Measurements from ENCODE around the gene CCDC71L.

The CCDC71L gene

DNA sequence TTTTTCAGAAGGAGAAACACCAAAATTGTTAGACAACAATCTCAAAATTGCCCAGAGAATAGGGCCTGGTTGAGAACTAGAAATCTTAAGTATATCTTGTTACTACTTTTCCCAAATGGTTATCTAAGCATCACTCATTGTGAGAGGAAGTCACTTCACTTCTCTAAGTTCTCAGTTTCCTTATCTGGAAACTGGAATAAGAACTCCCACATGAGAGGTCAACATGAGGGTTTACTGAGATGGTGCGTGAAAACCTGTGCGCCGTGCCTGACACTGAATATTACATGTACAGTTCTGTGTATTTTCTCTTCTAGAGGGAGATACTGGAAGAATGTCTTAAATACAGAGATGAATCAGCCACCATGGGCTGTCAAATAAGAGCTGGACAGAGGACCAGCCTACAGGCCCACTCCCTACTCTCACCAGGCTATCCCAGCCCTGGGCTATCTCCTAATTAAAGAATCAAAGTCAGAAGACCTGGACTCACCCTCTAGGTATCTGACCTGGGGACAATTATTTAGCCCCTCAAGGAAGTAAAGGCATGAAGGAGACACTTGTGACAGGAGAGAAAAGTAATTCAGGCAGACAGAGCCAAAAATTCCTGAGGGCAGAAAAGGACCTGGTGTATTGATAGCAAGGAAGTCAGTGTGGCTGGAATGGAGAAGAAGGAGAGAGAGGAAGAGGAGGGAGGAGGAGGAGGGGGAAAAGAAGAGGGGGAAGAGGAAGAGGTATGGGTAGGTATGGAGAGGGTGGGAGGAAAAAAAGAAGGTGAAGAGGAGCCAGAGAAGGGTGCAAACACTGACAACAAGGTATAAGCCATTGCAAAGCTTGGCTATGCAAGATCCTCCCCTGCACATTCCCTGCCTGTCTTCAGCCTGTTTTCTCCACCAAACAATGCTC lies 44.9 kb downstream of the CCDC71L start:
- H3K36me3 ChIP-seq (ENCODE audit: control insufficient read depth in 2 of 2, insufficient read depth in 2 of 2, low read length in 2 of 2), result no peaks in the 10 kb centered on the region
- no peaks in the 10 kb centered on the region for H3K9me3 ChIP-seq (ENCODE audit: control insufficient read depth in 2 of 2, low read length in 2 of 2)
- H3K27me3 ChIP-seq (ENCODE audit: control insufficient read depth in 2 of 2, insufficient read depth in 2 of 2, low read length in 2 of 2), result no peaks in the 10 kb centered on the region
- H3K4me3 ChIP-seq (ENCODE audit: low read length in 2 of 2), result no peak overlapping the region
- no peak overlapping the region for H3K27ac ChIP-seq (ENCODE audit: low read depth in 2 of 2, low read length in 2 of 2)
- no peak overlapping the region for H3K9ac ChIP-seq (ENCODE audit: low read depth in 1 of 2, low read length in 2 of 2)
- H3K4me1 ChIP-seq (ENCODE audit: control insufficient read depth in 2 of 2, insufficient read depth in 2 of 2, low read length in 2 of 2), result no peaks in the 10 kb centered on the region

DNA sequence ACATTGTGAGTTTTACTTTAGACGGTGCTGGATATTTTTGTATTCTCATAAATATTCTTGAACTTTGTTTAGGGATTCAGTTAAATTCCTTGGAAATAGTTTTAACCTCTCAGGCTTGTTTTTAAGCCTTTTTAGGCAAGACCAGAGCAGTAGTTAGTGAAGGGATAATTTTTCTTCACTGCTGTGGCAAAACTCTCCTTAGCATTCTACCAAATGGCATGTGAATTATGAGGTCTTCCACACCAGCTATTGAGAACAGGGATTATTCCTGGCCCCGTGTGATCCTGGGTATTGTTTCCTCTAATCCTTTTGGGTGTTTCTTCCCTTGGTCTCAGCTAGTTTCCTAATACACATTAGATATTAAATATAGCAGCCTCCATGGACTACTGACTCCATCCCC lies 46.2 kb downstream of the CCDC71L start:
- no peak overlapping the region for H3K27ac ChIP-seq (ENCODE audit: low read depth in 2 of 2, low read length in 2 of 2)
- H3K4me1 ChIP-seq (ENCODE audit: control insufficient read depth in 2 of 2, insufficient read depth in 2 of 2, low read length in 2 of 2), result no peaks in the 10 kb centered on the region
- no peak overlapping the region for H3K4me3 ChIP-seq (ENCODE audit: low read length in 2 of 2)
- H3K36me3 ChIP-seq (ENCODE audit: control insufficient read depth in 2 of 2, insufficient read depth in 2 of 2, low read length in 2 of 2), result no peaks in the 10 kb centered on the region
- H3K9ac ChIP-seq (ENCODE audit: low read depth in 1 of 2, low read length in 2 of 2), result no peak overlapping the region
- H3K27me3 ChIP-seq (ENCODE audit: control insufficient read depth in 2 of 2, insufficient read depth in 2 of 2, low read length in 2 of 2), result no peaks in the 10 kb centered on the region
- H3K9me3 ChIP-seq (ENCODE audit: control insufficient read depth in 2 of 2, low read length in 2 of 2), result no peaks in the 10 kb centered on the region

DNA sequence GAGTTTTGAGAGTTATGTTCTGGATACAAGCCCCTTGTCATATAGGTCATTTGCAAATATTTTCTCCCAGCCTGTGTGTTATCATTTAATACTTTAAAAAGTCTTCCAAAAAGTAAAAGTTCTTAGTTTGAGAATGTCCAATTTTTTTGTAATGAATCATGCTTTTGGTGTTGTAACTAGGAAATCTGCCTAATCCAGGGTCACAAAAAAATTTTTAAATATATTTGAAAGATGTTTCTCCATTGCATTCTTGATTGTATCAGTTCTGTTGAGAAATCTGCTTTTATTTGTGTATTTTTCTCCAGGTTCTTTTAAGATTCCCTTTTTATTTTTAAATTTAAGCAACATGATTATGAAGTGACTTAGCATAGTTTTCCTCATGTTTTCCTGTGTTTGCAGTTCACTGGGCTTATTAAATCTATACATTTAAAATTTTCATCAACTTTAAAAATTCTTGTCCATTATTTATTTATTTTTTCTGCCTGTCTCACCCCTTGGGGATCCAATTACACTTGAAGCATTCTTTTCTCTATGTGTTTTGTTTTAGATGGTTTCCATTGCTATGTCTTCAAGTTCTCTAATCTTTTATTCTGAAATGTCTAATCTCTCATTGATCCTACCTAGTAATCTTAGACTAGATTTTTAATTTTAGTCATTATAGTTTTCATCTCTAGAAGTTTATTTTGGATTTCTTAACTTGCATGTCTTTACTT lies 47.0 kb downstream of the CCDC71L start:
- no peaks in the 10 kb centered on the region for H3K36me3 ChIP-seq (ENCODE audit: control insufficient read depth in 2 of 2, insufficient read depth in 2 of 2, low read length in 2 of 2)
- H3K4me1 ChIP-seq (ENCODE audit: control insufficient read depth in 2 of 2, insufficient read depth in 2 of 2, low read length in 2 of 2), result peaks cover 0 to 4% of the 10 kb centered on the region in 2 donors
- H3K4me3 ChIP-seq (ENCODE audit: low read length in 2 of 2), result no peak overlapping the region
- no peak overlapping the region for H3K9ac ChIP-seq (ENCODE audit: low read depth in 1 of 2, low read length in 2 of 2)
- no peaks in the 10 kb centered on the region for H3K27me3 ChIP-seq (ENCODE audit: control insufficient read depth in 2 of 2, insufficient read depth in 2 of 2, low read length in 2 of 2)
- H3K9me3 ChIP-seq (ENCODE audit: control insufficient read depth in 2 of 2, low read length in 2 of 2), result no peaks in the 10 kb centered on the region
- no peak overlapping the region for H3K27ac ChIP-seq (ENCODE audit: low read depth in 2 of 2, low read length in 2 of 2)

DNA sequence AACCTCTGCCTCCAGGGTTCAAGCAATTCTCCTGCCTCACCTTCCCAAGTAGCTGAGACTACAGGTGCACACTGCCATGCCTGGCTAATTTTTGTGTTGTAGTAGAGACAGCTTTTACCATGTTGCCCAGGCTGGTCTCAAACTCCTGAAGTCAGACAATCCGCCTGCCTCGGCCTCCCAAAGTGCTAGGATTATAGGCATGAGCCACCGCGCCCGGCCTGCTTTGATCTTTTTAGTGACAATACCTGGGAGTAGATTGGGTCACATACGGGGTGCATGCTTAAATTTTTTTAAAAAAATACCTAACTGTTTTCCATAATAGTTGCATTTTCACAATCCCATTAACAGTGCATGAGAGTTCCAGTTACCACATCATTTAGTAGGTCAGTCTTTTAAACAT lies 47.7 kb downstream of the CCDC71L start:
- no peaks in the 10 kb centered on the region for H3K9me3 ChIP-seq (ENCODE audit: control insufficient read depth in 2 of 2, low read length in 2 of 2)
- no peaks in the 10 kb centered on the region for H3K27me3 ChIP-seq (ENCODE audit: control insufficient read depth in 2 of 2, insufficient read depth in 2 of 2, low read length in 2 of 2)
- H3K4me3 ChIP-seq (ENCODE audit: low read length in 2 of 2), result no peak overlapping the region
- no peak overlapping the region for H3K27ac ChIP-seq (ENCODE audit: low read depth in 2 of 2, low read length in 2 of 2)
- H3K4me1 ChIP-seq (ENCODE audit: control insufficient read depth in 2 of 2, insufficient read depth in 2 of 2, low read length in 2 of 2), result peaks cover 3 to 9% of the 10 kb centered on the region in 2 donors
- no peaks in the 10 kb centered on the region for H3K36me3 ChIP-seq (ENCODE audit: control insufficient read depth in 2 of 2, insufficient read depth in 2 of 2, low read length in 2 of 2)
- no peak overlapping the region for H3K9ac ChIP-seq (ENCODE audit: low read depth in 1 of 2, low read length in 2 of 2)

DNA sequence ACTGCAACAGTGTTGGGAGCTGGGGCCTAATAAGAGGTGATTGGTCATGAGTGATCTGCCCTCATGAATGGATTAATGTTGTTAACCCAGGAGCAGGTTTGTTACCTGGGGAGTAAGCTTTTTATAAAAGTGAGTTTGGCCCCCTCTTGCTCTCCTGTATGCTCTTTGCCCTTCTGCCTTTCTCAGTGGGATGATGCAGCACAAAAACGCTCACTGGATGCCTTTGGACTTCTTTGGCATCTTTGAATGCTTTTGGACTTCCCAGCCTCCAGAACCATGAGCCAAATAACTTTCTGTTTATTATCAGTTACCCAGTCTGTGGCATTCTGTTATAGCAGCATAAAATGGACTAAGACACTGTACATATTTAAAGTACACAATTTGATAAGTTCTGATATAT lies 48.5 kb downstream of the CCDC71L start:
- peaks cover 5 to 15% of the 10 kb centered on the region in 2 donors for H3K4me1 ChIP-seq (ENCODE audit: control insufficient read depth in 2 of 2, insufficient read depth in 2 of 2, low read length in 2 of 2)
- H3K9ac ChIP-seq (ENCODE audit: low read depth in 1 of 2, low read length in 2 of 2), result no peak overlapping the region
- H3K27ac ChIP-seq (ENCODE audit: low read depth in 2 of 2, low read length in 2 of 2), result peak overlapping the region in 1 of 2 donors; percentile 18
- no peak overlapping the region for H3K4me3 ChIP-seq (ENCODE audit: low read length in 2 of 2)
- no peaks in the 10 kb centered on the region for H3K36me3 ChIP-seq (ENCODE audit: control insufficient read depth in 2 of 2, insufficient read depth in 2 of 2, low read length in 2 of 2)
- H3K27me3 ChIP-seq (ENCODE audit: control insufficient read depth in 2 of 2, insufficient read depth in 2 of 2, low read length in 2 of 2), result no peaks in the 10 kb centered on the region
- no peaks in the 10 kb centered on the region for H3K9me3 ChIP-seq (ENCODE audit: control insufficient read depth in 2 of 2, low read length in 2 of 2)

DNA sequence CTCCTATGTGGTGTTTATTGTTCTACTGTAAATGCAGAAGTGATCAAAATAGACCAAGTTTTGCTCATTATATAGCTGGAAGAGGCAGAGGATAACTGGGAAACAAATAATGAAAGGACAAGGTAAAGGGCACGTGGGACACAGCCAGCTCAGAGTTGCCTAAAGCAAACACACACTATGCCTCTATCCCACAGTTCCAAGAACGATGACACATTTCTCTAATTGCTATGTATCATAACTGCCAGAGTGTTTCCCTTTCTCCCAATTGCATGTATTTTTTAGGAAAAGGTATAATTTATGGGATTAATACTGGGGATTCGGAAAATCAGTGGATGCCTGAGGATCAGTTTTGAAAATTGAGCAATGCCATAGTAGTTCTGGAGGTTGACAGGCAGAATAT lies 49.0 kb downstream of the CCDC71L start:
- no peaks in the 10 kb centered on the region for H3K27me3 ChIP-seq (ENCODE audit: control insufficient read depth in 2 of 2, insufficient read depth in 2 of 2, low read length in 2 of 2)
- H3K27ac ChIP-seq (ENCODE audit: low read depth in 2 of 2, low read length in 2 of 2), result peak overlapping the region in 1 of 2 donors; percentile 18
- no peak overlapping the region for H3K9ac ChIP-seq (ENCODE audit: low read depth in 1 of 2, low read length in 2 of 2)
- H3K4me3 ChIP-seq (ENCODE audit: low read length in 2 of 2), result no peak overlapping the region
- no peaks in the 10 kb centered on the region for H3K9me3 ChIP-seq (ENCODE audit: control insufficient read depth in 2 of 2, low read length in 2 of 2)
- H3K36me3 ChIP-seq (ENCODE audit: control insufficient read depth in 2 of 2, insufficient read depth in 2 of 2, low read length in 2 of 2), result no peaks in the 10 kb centered on the region
- H3K4me1 ChIP-seq (ENCODE audit: control insufficient read depth in 2 of 2, insufficient read depth in 2 of 2, low read length in 2 of 2), result peaks cover 5 to 15% of the 10 kb centered on the region in 2 donors

DNA sequence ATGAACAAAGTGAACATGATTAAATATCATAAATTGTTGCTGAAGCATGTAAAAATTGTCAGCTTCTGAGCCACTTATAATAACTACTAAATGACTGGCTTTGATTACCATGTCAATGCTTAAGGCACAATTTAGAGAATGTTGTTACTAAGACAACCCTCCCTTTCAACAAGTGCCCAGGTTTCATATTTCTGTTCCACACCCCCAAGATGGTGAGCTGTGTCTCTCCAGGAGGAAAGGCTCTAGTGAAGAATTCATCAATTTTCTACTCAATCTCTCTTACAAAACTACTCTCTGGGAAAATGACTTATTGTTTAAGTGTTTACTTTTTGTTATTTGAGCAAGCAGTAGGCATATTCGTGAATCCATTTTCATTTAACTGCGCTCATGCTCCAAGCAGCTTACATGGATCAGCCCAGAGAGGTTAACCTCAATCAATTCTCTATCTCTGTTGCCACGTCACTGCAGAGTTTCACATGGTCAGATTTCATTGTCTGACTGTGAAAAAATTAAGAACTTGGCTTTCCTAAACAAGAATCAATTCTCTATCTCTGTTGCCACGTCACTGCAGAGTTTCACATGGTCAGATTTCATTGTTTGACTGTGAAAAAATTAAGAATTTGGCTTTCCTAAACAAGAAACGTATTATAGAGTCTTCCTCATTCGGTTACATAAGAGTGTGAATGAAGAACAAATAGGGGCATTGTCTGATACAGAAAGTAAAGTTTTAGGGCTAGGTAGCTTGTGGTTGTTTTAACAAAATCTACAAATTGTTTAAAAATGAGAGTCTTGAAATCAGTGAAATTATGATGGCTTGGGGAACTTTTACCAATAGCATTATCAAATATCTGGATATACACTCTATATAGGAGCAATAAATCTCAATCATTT lies 49.7 kb downstream of the CCDC71L start:
- H3K27ac ChIP-seq (ENCODE audit: low read depth in 2 of 2, low read length in 2 of 2), result no peak overlapping the region
- no peak overlapping the region for H3K9ac ChIP-seq (ENCODE audit: low read depth in 1 of 2, low read length in 2 of 2)
- H3K4me1 ChIP-seq (ENCODE audit: control insufficient read depth in 2 of 2, insufficient read depth in 2 of 2, low read length in 2 of 2), result peaks cover 5 to 15% of the 10 kb centered on the region in 2 donors
- no peaks in the 10 kb centered on the region for H3K36me3 ChIP-seq (ENCODE audit: control insufficient read depth in 2 of 2, insufficient read depth in 2 of 2, low read length in 2 of 2)
- H3K4me3 ChIP-seq (ENCODE audit: low read length in 2 of 2), result no peak overlapping the region
- no peaks in the 10 kb centered on the region for H3K9me3 ChIP-seq (ENCODE audit: control insufficient read depth in 2 of 2, low read length in 2 of 2)
- H3K27me3 ChIP-seq (ENCODE audit: control insufficient read depth in 2 of 2, insufficient read depth in 2 of 2, low read length in 2 of 2), result no peaks in the 10 kb centered on the region

DNA sequence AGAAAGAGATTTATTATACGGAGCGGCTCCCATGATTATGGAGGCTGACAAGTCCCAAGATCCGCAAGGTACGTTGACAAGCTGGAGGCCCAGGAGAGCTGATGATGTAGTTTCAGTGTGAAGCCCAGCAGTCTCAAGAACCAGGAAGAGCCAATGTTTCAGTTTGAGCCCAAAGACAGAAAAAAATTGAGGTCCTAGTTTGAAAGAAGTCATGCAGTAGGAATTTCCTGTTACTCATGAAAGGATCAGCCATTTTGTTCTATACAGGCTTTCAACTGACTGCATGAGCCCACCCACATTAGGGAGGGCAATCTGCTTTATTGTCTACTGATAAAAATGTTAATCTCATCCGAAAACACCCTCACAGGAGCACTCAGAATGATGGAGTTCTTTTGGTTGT lies 51.5 kb downstream of the CCDC71L start:
- H3K27ac ChIP-seq (ENCODE audit: low read depth in 2 of 2, low read length in 2 of 2), result peak overlapping the region; percentile 68 to 74
- H3K36me3 ChIP-seq (ENCODE audit: control insufficient read depth in 2 of 2, insufficient read depth in 2 of 2, low read length in 2 of 2), result no peaks in the 10 kb centered on the region
- no peaks in the 10 kb centered on the region for H3K27me3 ChIP-seq (ENCODE audit: control insufficient read depth in 2 of 2, insufficient read depth in 2 of 2, low read length in 2 of 2)
- H3K9me3 ChIP-seq (ENCODE audit: control insufficient read depth in 2 of 2, low read length in 2 of 2), result no peaks in the 10 kb centered on the region
- peaks cover 7 to 15% of the 10 kb centered on the region in 2 donors for H3K4me1 ChIP-seq (ENCODE audit: control insufficient read depth in 2 of 2, insufficient read depth in 2 of 2, low read length in 2 of 2)
- H3K9ac ChIP-seq (ENCODE audit: low read depth in 1 of 2, low read length in 2 of 2), result no peak overlapping the region
- no peak overlapping the region for H3K4me3 ChIP-seq (ENCODE audit: low read length in 2 of 2)

DNA sequence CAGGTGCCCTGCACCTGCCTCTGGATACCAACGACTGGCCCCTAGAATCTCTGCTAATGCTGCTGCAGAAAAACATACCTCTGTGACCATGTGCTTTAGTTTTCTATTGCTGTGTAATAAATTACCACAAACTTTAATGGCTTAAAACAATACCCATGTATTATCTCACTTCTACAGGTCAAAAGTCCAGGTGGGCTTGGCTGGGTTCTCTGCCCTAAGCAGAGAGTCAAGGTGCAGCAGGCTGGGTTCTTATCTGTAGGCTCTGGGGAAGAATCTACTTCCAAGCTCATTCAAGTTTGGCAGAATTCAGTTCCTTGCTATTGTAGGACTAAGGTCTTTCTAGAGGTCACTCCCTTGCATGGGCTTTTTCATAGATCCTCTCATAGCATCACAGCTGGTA lies 52.3 kb downstream of the CCDC71L start:
- H3K27me3 ChIP-seq (ENCODE audit: control insufficient read depth in 2 of 2, insufficient read depth in 2 of 2, low read length in 2 of 2), result no peaks in the 10 kb centered on the region
- peaks cover 7 to 15% of the 10 kb centered on the region in 2 donors for H3K4me1 ChIP-seq (ENCODE audit: control insufficient read depth in 2 of 2, insufficient read depth in 2 of 2, low read length in 2 of 2)
- peak overlapping the region; percentile 68 to 74 for H3K27ac ChIP-seq (ENCODE audit: low read depth in 2 of 2, low read length in 2 of 2)
- no peak overlapping the region for H3K9ac ChIP-seq (ENCODE audit: low read depth in 1 of 2, low read length in 2 of 2)
- H3K9me3 ChIP-seq (ENCODE audit: control insufficient read depth in 2 of 2, low read length in 2 of 2), result no peaks in the 10 kb centered on the region
- H3K36me3 ChIP-seq (ENCODE audit: control insufficient read depth in 2 of 2, insufficient read depth in 2 of 2, low read length in 2 of 2), result no peaks in the 10 kb centered on the region
- H3K4me3 ChIP-seq (ENCODE audit: low read length in 2 of 2), result peak overlapping the region in 1 of 2 donors; percentile 1
